ENCODE data around the gene NDST4.

Gene NDST4

DNA sequence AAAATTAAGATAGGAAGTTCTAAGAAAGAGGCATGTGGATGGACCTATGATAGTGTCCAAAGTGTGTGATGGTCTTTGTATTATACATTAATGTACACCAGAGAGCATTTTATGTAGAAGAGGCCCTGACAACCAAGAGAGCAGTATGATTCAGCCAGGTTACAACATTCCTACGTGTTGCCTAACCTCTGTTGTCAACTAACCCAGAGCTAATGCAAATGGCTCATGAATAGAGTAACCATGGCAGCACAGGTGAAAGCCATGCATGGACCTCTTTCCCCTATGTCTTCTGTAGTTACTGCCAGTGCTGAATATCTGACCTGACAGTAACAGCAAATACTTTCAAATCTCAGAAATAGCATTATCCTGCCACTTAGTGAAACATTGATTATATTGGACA is 255.6 kb downstream of the NDST4 start:
- H3K9me3 ChIP-seq (ENCODE audit: control insufficient read depth, insufficient read depth, low read length), result no peaks in the 10 kb centered on the region
- no peaks in the 10 kb centered on the region for H4K20me1 ChIP-seq (ENCODE audit: control insufficient read depth, insufficient read depth, low read depth, low read length)
- no peak overlapping the region for H3K4me2 ChIP-seq (ENCODE audit: low read length)
- no peaks in the 10 kb centered on the region for H3K79me2 ChIP-seq (ENCODE audit: control insufficient read depth, low read length)
- no peaks in the 10 kb centered on the region for H3K9me2 ChIP-seq (replicated peaks; ENCODE audit: control insufficient read depth, low read length)
- no peak for TF ChIP-seq EZH2phosphoT487 (IDR thresholded peaks at IDR 0.05; ENCODE audit: borderline replicate concordance, low read length)
- TF ChIP-seq, protein P1, sequence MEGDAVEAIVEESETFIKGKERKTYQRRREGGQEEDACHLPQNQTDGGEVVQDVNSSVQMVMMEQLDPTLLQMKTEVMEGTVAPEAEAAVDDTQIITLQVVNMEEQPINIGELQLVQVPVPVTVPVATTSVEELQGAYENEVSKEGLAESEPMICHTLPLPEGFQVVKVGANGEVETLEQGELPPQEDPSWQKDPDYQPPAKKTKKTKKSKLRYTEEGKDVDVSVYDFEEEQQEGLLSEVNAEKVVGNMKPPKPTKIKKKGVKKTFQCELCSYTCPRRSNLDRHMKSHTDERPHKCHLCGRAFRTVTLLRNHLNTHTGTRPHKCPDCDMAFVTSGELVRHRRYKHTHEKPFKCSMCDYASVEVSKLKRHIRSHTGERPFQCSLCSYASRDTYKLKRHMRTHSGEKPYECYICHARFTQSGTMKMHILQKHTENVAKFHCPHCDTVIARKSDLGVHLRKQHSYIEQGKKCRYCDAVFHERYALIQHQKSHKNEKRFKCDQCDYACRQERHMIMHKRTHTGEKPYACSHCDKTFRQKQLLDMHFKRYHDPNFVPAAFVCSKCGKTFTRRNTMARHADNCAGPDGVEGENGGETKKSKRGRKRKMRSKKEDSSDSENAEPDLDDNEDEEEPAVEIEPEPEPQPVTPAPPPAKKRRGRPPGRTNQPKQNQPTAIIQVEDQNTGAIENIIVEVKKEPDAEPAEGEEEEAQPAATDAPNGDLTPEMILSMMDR (IDR thresholded peaks at IDR 0.05; ENCODE audit: low read depth, low read length, poor library complexity, severe bottlenecking), result no peak
- no peaks in the 10 kb centered on the region for H3F3A ChIP-seq (ENCODE audit: control insufficient read depth, insufficient read depth)
- H3K4me3 ChIP-seq (ENCODE audit: low read length), result no peak overlapping the region
- H3K36me3 ChIP-seq (ENCODE audit: control insufficient read depth, low read length), result no peaks in the 10 kb centered on the region
- H3K27ac ChIP-seq (ENCODE audit: low read depth, low read length), result no peak overlapping the region
- no peaks in the 10 kb centered on the region for H3K4me1 ChIP-seq (ENCODE audit: control insufficient read depth, low read length)
- no peaks in the 10 kb centered on the region for H3K27me3 ChIP-seq (ENCODE audit: control insufficient read depth, low read length)

DNA sequence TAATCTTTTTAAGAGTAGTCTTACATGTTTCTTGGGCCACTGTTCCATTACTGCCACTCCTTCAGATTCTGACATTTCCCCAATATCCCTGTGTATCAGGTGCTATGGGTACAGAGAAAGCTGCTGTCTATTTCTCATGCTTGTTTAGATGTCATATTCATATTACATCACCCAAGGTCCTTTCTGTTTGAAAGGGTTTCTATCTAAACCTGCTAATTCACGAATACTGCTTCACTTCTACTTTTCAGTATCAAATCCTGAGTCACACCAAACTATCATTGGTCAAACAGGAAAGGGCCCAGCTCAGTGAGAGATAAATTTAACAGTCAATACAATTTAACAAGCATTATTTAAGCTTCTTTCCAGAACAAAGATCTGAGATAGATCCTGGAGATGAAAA is 273.4 kb downstream of the NDST4 start:
- Histone ChIP-seq H3K27ac (ENCODE audit: low read depth, low read length) (no peak overlapping the region), H3K27me3 (ENCODE audit: control insufficient read depth, low read length) (no peaks in the 10 kb centered on the region)

DNA sequence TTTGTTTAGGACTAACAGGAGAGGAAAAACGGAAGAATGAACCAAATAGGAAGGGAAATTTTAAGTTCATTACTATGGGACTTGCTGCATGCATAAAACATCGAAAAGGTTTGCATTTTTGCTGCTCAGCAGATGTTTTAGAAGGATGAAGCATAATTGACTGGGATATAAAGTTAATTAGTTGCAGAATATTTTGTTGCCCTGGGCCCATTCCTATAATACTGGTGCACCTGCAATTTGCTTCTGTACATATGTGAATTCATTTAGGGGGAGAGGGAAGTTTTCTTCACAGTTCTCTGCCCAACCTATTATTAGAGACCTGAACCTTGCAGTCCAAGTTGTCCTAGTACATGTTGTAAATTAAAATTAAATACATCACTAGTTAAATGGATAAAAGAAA is 282.8 kb downstream of the NDST4 start:
- no peaks in the 10 kb centered on the region for H3K36me3 ChIP-seq (ENCODE audit: control insufficient read depth, low read length)
- no peak overlapping the region for H3K4me2 ChIP-seq (ENCODE audit: low read length)
- no peaks in the 10 kb centered on the region for H3K9me2 ChIP-seq (replicated peaks; ENCODE audit: control insufficient read depth, low read length)
- no peaks in the 10 kb centered on the region for H3K27me3 ChIP-seq (ENCODE audit: control insufficient read depth, low read length)
- H3F3A ChIP-seq (ENCODE audit: control insufficient read depth, insufficient read depth), result no peaks in the 10 kb centered on the region
- no peak for TF ChIP-seq EZH2phosphoT487 (IDR thresholded peaks at IDR 0.05; ENCODE audit: borderline replicate concordance, low read length)
- TF ChIP-seq, protein P1 (IDR thresholded peaks at IDR 0.05; ENCODE audit: low read depth, low read length, poor library complexity, severe bottlenecking), result no peak
- no peaks in the 10 kb centered on the region for H4K20me1 ChIP-seq (ENCODE audit: control insufficient read depth, insufficient read depth, low read depth, low read length)
- no peak overlapping the region for H3K27ac ChIP-seq (ENCODE audit: low read depth, low read length)
- no peaks in the 10 kb centered on the region for H3K9me3 ChIP-seq (ENCODE audit: control insufficient read depth, insufficient read depth, low read length)
- no peaks in the 10 kb centered on the region for H3K4me1 ChIP-seq (ENCODE audit: control insufficient read depth, low read length)
- H3K79me2 ChIP-seq (ENCODE audit: control insufficient read depth, low read length), result no peaks in the 10 kb centered on the region
- no peak overlapping the region for H3K4me3 ChIP-seq (ENCODE audit: low read length)

More for the DNA sequence above, 273.4 kb downstream of the NDST4 start:
- H3K4me2 ChIP-seq (ENCODE audit: low read length), result no peak overlapping the region
- H3K9me3 ChIP-seq (ENCODE audit: control insufficient read depth, insufficient read depth, low read length), result no peaks in the 10 kb centered on the region
- no peaks in the 10 kb centered on the region for H3K79me2 ChIP-seq (ENCODE audit: control insufficient read depth, low read length)
- no peaks in the 10 kb centered on the region for H3K9me2 ChIP-seq (replicated peaks; ENCODE audit: control insufficient read depth, low read length)
- no peaks in the 10 kb centered on the region for H3K4me1 ChIP-seq (ENCODE audit: control insufficient read depth, low read length)
- no peaks in the 10 kb centered on the region for H3K36me3 ChIP-seq (ENCODE audit: control insufficient read depth, low read length)
- no peaks in the 10 kb centered on the region for H3F3A ChIP-seq (ENCODE audit: control insufficient read depth, insufficient read depth)
- H3K4me3 ChIP-seq (ENCODE audit: low read length), result no peak overlapping the region
- no peak for TF ChIP-seq EZH2phosphoT487 (IDR thresholded peaks at IDR 0.05; ENCODE audit: borderline replicate concordance, low read length)
- TF ChIP-seq, protein P1 (IDR thresholded peaks at IDR 0.05; ENCODE audit: low read depth, low read length, poor library complexity, severe bottlenecking), result no peak
- H4K20me1 ChIP-seq (ENCODE audit: control insufficient read depth, insufficient read depth, low read depth, low read length), result no peaks in the 10 kb centered on the region

DNA sequence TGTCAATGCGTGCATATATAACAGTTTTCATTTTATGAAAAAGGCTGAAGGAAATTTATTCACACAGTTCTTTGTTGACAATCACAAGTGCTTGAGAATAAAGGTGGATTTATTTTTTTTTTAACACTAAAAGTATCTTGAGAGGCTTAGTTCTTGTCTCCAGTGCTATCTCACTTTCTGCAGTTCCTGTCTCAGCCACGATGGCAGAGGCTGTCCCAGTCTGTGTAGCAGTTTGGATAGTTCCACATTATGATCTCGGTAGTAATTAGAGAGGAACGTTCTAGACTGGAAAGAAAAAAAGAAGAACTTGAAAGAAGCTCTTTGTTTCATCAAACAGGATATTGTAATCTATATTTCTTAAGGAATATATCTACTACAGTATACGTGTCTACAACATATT is 285.8 kb downstream of the NDST4 start:
- no peak overlapping the region for H3K27ac ChIP-seq (ENCODE audit: low read depth, low read length)
- no peaks in the 10 kb centered on the region for H3F3A ChIP-seq (ENCODE audit: control insufficient read depth, insufficient read depth)
- no peaks in the 10 kb centered on the region for H3K27me3 ChIP-seq (ENCODE audit: control insufficient read depth, low read length)
- H3K79me2 ChIP-seq (ENCODE audit: control insufficient read depth, low read length), result no peaks in the 10 kb centered on the region
- no peaks in the 10 kb centered on the region for H3K36me3 ChIP-seq (ENCODE audit: control insufficient read depth, low read length)
- H3K4me3 ChIP-seq (ENCODE audit: low read length), result no peak overlapping the region
- no peaks in the 10 kb centered on the region for H3K9me2 ChIP-seq (replicated peaks; ENCODE audit: control insufficient read depth, low read length)
- H3K9me3 ChIP-seq (ENCODE audit: control insufficient read depth, insufficient read depth, low read length), result no peaks in the 10 kb centered on the region
- H3K4me1 ChIP-seq (ENCODE audit: control insufficient read depth, low read length), result no peaks in the 10 kb centered on the region
- no peaks in the 10 kb centered on the region for H4K20me1 ChIP-seq (ENCODE audit: control insufficient read depth, insufficient read depth, low read depth, low read length)
- TF ChIP-seq, protein P1 (IDR thresholded peaks at IDR 0.05; ENCODE audit: low read depth, low read length, poor library complexity, severe bottlenecking), result no peak
- TF ChIP-seq EZH2phosphoT487 (IDR thresholded peaks at IDR 0.05; ENCODE audit: borderline replicate concordance, low read length), result no peak
- H3K4me2 ChIP-seq (ENCODE audit: low read length), result no peak overlapping the region

Data from DOHH2 (cell line).